NCI-H2196 (cell line): Measurements from ENCODE around the gene LIN7A.

Experiments
- DNase-seq: peaks from one replicate; lab custom pipeline; 2025; ENCODE audit not compliant: unreplicated experiment; lab: John Stamatoyannopoulos, UW

Gene LIN7A

GRCh38 chr12:80937391-80938238, at the start of gene LIN7A:
Gene LIN7A, minus strand, starts transcription at chr12:80937934. Its CDS starts 212 bp downstream, at chr12:80937722.
- no peak for DNase-seq

GRCh38 chr12:80986224-80986623, 48.5 kb upstream of the LIN7A start:
- DNase-seq: no peak

DNA sequence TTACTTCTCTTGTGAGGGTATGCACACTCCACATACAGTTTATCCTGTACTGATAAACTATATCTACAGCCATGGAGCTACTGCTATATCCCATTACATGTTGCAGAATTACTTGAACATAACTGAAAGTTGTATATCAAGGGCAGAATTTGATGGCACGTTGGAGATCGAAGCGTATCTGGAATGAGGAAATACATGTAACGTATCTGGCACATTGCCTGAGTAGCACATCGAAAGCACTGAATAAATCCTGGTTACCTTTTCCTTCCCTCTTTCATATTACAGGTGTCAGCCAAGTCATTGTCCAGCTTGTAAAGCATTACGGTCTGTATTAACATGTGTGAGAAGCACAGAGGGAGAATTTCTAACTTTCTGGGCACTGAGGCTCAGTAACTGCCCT, 42.1 kb upstream of the LIN7A start:
- DNase-seq: no peak

GRCh38 chr12:80979251-80979650, 41.5 kb upstream of the LIN7A start:
- DNase-seq: no peak

- DNase-seq: no peak
Observed at GRCh38 chr12:80977346-80977745, 39.6 kb upstream of the LIN7A start.

DNA sequence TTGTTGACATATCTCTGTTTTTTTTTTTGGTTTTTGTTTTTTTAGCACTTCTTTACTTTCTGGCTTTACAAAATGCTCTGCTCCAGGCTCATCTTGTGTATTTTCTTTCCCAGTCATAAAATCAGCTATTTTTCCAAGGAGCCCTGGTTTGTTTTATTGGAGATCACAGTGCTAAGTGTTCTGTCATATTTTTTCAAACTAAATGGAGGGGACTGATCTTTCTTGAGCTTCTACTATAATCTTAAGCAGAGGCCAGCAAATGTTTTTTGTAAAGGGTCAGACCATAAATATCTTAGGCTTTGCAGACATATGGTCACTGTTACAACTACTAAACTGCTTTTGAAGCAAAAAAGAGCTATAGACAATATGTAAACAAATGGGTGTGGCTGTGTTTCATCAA, 30.6 kb upstream of the LIN7A start:
- DNase-seq: no peak

GRCh38 chr12:80967565-80967964, 29.8 kb upstream of the LIN7A start:
- no peak for DNase-seq

GRCh38 chr12:80966001-80966400, 28.3 kb upstream of the LIN7A start:
- DNase-seq: no peak

- no peak for DNase-seq
Observed at GRCh38 chr12:80958162-80958561, 20.4 kb upstream of the LIN7A start.

- DNase-seq: no peak
Observed at GRCh38 chr12:80954857-80955520, 17.3 kb upstream of the LIN7A start.

DNA sequence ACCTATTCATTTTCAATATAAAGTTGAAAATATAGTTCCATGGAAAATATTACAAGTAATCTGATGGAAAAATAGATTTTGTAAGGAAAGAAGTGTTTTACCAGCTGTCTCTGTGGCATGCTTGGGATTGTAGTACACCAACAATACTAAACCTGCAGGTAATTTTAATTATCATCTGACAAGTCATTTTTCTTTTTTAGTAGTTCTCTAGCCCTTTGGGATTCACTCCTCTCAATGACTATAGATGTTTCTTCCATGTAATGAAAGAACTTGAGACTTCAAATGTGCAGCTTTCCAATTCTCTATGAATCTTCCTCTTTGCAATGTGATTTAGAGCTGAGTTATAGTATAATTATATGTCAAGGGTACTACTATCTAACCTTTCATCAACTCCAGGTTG, 14.7 kb upstream of the LIN7A start:
- DNase-seq: no peak

DNA sequence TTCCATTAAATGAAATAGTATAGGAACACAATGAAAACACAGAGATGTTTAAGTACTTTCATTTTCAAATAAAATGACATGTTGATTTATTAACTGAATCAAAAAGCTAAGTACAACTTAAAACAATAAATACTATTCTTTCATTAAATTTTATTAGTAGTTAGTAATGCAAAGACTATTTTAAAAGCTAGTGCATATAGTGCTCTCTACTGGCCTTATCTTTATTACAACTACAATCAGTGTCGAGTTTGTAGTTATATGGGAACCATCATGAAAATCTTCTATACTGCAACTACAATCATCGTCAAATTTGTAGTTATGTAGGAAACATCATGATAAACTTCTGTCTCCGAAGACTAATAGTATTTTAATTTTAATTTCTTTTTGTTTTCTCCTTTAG, 8.9 kb upstream of the LIN7A start:
- no peak for DNase-seq

DNA sequence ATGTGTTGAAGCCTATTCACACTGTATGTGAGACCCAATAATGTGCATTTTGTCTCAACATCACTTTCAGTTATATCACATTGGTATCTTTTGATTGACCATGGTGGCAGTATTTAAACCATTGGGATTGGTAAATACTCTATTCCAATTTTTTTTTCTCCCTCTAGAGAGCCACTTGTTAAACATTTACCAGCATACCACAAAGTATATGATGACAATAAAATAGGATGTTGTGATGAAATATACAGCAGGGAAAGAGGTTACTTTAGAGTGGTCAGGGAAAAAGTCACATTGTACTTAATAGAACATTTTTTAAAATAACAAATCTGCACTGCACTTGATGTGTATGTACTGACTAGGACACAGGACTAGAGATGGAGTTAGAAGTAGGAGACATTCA, 5.6 kb upstream of the LIN7A start:
- no peak for DNase-seq

- no peak for DNase-seq
Observed at GRCh38 chr12:80941916-80942315, 4.2 kb upstream of the LIN7A start.

DNA sequence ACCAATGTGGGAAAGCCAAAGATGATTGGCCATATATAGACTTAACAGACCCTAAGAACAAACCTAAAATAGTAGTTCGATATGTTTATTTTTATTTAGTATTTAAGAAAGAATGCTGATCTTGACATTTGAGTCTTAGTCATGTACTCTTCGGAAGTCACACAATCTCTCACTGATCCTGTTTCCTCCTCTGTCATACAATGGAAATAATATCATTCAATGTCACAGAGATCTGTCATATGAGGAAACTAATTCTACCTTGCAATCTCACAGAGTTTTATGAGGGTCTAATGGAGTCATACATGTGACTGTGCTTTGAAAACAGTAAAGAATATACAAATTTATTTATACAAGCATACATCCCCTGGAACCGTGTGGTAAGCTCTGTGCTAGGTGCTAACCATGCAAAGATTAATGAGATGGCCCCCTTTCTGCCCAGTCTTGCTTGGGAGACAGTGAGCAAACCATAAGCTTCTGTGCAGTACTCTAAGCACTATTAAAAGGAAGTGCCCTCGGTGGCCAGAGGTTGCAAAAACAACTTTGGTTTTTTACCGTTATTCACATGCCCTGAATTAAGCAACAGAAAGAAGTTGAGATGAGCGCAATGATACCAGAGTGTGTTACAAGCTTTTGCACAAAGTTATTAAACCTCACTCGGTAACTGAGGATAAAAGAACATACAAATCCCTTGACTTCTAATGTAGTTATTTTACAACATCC, 1.7 kb upstream of the LIN7A start:
- DNase-seq: no peak

DNA sequence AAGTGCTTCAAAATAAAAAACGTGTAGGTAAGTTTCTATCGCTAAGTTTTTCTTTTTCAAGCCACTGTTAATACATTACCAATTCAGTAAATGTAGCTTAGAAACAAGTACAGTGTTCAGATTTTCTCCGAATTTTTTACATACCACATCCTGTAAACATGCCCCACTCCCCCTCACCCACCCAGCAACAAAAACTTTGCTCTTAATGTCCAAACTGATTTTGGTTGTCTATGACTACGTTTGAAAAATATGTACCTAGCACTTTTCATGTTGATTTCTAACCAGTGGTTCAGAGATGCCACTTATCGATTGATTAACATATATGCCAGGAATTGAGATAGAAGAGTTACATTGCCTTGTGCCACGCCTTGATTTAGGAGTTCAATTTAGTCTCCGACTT, 663 bp upstream of the LIN7A start:
- no peak for DNase-seq

DNA sequence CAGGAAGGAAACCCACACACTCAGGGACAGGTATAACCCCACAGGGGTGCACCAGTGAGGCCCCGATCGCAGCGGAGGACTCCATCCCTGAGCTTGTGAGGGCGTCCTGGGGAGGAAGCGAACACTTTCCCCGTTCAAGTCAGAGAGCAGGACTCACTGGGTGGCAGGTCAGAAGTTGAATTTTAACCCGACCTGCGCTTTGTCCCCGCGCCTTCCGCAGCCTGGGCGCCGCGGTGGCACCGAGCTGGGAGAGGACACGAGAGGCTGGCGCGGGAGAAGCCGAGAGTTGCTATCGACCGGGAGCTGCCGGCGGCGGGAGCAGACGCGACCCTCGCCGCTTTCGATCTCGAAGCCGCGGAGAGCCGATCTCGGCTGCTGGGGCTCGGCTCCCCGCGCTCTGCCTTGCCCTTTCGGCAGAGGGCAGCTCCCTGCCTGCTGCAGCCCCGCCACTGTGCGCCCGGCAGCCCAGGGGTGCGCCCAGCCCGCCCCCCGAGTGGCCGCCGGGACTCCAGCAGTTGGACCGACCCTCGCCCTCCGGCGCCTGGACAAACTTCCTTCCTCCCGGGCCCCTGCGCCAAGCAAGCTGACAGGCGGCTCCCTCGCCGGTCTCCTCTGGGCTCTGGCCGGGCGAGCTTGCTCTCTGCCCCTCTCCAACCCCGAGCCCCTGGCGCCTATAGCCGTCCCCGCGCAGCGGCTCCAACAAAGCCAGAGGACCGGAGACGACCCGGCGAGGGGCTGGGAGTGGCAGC, 918 bp downstream of the LIN7A start:
- no peak for DNase-seq

- DNase-seq: no peak
Observed at GRCh38 chr12:80936353-80936641, 1.4 kb downstream of the LIN7A start.

- DNase-seq: no peak
Observed at GRCh38 chr12:80935111-80935510, 2.6 kb downstream of the LIN7A start.

- DNase-seq: no peak
Observed at GRCh38 chr12:80925983-80926382, 11.8 kb downstream of the LIN7A start.

- DNase-seq: no peak
Observed at GRCh38 chr12:80925237-80925636, 12.5 kb downstream of the LIN7A start.
